IPS DF 4.7 (cell line): ENCODE data around the gene CEP85L.
A peak's percentile ranks its signal among the peaks of the same experiment; 100 is the strongest.

Source experiments
- DNase-seq: peaks from one replicate; pipeline ENCODE4 v3.0.0-alpha.2; 2013; ENCODE audit warnings: low spot score; ENCODE audit errors: extremely low read depth

Gene CEP85L

DNA sequence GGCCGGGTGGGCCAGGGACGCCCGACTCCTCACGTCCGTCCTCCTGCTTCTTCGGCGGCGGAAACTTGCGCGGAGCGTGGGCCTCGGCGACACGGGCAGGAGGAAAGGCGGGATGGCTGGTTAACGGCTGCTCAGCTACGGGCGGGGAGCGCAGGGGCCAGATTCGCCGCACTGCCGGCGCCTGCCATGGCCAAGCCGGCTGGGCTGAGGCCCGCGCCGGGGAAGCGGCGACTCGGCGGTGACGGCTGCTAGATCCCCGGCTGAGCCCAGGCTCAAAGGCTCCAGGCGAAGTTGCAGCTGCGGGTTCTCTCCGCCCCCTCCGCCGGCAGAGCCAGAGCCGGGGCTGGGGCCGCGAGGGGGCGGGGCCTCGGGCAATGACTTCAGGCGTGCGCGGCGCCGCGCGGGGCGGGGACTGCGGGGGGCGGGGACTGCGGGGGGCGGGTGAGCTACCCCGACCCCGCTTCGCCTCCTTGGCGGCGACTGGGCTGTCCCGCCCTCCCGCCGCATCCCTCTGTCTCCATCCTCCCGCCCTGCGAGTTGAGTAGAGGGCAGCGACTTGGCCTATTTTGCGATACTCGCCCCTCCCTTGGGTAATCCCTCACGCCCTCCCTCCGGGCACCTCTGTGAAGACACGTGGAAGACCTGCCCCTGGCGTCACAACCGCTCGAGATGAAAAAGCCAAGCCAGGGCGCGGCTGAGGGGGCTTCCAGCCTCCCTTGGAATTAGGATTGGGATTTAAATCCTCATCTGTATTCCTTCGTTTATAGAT lies at the start of gene CEP85L:
Gene CEP85L, minus strand, starts transcription at position 310 of the 769 bp plus-strand sequence. CDS start 322 bp downstream, outside the sequence.
- DNase-seq, result peak; percentile 72

DNA sequence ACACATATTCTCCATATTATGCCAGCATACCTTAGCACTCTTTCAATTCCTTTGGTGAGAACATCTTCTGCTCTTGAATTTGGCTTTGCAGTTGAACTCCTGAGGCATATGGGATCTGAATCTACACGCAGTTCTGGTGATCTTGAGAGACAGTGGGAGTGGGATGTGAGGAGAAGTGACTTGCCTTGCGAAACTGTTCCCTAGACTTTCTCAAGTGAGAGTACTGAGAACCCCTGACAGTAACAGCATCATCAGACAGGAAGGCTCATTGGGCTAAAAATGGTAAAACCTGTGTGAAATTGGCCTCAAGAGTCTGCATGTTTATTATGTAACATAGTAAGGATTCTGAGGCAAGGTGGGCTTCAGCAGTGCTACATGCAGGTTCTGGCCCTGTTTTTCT lies 49.1 kb upstream of the CEP85L start:
- DNase-seq, result no peak

DNA sequence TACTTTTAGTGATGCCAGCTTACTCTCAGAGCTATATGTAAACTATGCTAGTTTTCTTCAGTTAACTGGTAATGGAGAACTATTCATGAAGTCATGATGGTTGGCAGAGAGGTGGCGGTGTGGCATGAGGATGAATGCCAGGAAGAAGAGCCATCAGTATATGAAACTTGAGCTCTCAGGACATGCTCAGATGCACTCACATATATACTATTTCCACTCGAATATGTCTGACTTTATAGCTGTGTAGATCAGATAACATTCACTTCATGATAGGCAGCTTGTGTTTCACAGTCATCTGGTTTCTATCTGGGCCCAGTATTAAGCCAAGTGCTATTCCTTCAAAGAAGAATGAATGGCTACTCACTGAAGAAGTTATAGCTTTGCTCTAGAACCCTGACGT lies 46.2 kb upstream of the CEP85L start:
- no peak for DNase-seq

DNA sequence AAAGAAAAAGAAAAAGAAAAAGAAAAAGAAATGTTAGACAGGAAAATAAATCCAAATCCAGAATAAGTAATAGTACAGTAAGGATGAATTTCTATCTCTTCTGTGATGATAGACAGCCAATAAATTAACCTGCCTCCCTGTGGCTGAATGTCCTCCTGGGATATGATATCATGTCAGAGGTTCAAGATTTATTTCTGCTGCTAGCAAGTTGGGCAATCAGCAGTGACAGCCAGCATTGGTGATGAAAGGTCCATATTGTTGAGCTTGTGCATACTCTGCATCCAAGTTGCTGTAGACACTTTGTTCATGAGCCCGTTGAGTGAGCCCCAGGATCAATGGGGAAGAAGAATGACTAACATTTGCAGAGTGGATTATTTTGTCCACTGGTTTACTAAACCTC lies 44.9 kb upstream of the CEP85L start:
- DNase-seq, result no peak

DNA sequence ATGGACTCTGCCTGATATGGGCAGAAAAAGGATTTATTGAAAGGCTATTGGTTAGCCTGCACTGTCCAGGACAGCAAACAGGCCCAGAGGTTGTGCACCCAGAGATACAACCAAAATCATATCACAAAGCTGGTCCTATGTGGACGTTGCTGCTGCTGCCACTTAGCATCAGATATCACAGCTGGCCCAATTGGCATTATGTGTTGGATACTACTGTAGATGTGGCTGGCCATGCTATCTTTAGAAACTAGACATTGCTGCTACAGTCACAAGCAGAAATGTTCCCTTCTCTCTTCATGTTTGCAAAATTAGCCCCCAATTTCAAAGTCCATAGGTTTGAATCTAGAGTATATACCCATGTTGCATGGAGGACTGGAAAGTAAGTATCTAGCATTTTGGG lies 42.2 kb upstream of the CEP85L start:
- no peak for DNase-seq

DNA sequence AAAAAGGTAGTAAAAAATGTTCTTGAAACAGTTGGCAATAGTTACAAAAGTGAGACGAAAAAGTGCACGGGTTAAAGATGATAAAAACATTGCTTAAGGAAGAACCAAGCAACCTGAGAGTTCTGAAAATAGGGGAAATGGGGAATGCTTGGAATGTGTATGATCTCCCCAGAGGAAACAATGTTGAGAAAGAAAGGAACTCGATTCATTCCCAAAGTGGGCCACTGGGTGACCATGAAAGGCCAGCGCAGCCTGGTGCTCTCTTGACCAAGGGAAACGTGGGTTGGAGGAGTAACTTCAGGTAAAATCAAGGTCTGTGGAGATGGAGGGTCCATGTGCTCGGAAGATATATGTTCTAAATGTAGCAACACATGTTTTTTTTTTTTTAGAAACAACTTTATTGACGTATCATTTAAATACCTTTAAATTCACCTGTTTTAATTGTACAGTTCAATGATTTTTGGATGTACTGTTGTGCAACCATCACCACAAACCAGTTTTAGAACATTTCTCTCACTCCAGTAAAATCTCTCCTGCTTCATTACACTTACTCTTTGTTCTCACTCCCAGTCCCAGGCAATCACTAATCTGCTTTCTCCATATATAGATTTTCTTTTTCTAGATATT lies 34.5 kb upstream of the CEP85L start:
- no peak for DNase-seq

DNA sequence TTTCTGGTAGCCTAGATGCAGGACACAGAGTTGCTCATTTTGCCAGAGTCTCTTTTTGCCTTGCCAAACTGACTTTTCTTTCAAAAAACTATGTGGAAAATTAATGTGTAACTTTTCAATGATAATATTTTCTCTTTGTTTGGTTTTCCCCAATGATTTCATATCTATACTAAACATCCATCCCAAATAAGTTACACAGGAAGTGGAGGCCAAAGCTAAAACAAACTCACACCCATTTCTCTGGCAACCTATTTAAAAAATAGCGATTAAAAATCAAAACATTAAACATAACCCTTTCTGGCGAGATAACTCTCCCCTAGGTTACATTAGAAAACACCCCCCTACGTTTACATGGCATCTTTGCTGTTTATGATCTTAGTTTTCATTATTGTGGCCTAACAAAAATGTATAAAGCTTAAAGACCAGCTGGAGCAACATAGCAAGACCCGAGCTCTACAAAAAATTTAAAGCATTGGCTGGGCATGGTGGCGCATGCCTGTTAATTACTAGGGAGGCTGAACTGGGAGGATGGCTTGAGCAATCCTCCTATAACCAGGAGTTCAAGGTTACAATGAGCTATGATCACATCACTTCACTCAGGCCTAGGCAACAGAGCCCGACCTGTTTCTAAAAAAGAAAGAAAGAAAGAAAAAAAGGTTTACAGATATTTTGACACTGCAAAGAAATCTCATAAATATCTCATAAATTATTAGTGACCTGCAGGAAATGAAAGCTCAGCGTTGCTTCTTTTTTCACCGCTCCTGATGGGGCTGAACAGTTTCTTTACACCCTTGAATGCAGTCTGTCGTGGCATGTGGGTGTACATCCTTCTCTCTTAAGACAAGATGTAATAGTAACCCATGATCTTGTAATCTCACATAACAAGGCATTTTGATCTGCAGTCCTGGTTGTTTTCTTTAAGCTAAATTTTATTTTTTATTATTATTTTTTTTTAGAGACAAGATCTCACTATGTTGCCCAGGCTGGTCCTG lies 32.8 kb upstream of the CEP85L start:
- DNase-seq, result no peak

DNA sequence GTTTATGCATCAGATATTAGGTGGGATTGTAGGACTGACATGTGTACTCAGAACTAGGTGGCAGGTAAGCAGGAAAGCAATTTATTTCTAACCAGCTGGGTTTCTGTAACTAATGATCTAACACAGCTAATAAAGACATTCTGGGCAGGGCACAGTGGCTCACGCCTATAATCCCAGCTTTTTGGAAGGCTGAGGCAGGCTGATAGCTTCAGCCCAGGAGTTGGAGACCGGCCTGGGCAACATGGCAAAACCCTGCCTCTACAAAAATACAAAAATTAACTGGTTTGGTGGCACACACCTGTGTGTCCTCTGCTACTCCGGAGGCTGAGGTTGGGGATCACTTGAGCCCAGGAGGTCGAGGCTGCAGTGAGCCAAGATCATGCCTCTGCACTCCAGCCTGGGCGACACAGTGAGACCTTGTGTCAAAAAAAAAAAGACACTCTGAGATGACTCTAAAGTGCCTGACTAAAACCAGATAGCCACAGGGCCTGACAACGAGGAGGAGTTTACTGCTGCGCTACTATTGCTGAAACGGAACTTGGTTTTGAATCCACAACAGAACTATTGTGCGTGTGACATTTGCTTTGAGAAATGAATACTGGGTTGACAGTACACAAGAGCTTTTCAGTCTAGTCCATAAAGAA lies 29.2 kb upstream of the CEP85L start:
- DNase-seq, result no peak

DNA sequence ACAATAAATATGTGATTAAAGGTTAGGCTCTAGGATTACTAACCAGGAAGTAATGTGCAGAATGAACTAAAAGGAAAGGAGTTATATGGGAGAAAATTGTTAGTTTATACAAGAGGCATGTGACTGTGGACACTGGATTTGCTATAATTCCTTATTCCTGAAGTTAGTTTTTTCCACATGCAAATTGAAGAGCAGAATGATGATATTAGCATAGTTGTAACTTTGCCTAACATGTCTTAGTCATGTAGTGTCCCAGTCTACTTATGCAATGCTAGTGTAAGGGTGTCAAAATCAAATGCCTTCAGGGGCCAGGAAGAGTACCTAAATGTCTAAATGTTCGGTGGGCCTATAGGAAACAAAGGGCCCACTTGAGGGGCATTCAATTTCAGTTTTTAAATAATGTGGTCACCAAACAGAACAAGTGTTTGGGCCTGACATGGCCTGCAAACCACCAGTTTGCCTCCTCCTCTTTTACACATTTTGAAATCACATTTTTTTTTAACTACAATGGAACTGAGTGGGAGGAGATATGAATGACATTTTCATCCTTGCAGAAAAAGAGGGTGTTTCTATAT lies 28.0 kb upstream of the CEP85L start:
- no peak for DNase-seq

DNA sequence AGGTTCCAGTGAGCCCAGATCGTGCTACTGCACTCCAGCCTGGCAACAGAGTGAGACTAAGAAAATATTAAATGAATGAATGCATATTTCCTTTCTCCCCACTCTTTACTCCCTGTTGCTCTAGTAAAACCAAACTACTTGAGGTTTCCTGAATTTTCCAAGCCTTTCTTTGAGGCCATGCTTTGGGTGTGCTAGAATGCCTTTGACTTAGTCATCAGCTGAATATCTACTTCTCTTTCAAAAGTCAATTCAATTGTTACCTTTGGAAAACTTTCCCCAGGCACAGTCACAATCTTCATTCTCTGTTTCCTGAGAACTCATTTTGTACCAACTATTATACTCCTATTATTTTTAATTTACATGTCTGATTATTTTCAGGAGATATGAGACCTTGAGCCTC lies 27.5 kb upstream of the CEP85L start:
- DNase-seq, result no peak

DNA sequence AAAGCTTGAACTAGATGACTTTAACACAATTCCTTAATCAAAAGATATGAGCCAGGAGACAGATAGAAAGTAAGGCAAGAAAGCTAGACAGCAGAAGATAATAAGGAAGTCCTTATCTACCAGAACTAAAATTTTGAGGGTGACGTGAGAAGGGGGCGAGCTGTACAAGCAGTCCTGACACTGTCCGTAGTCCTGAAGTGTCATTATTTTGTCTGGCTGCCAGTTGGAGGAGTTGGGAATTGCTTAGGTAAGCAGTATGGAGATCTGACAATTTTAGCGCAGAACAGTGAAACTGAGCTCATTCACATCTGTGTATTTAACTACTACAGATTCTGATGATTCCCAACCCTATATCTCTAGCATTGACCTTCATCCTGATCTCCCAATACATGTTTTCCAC lies 25.8 kb upstream of the CEP85L start:
- DNase-seq, result no peak

DNA sequence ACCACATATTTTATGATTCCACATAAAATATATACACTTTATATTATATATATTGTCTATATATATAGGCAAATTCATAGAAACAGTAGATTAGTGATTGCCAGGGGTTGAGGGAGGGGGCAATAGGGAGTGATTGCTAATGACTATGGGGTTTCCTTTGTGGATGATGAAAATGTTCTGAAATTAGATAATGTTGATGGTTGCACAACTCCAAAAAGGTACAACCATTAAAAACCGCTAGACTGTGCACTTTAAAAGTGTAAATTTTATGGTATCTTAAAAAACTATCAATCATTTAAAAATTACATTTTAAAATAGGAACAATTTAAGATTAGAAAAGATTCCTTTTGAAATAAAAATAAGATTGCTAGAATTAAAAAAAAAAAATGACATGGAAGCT lies 23.8 kb upstream of the CEP85L start:
- no peak for DNase-seq

DNA sequence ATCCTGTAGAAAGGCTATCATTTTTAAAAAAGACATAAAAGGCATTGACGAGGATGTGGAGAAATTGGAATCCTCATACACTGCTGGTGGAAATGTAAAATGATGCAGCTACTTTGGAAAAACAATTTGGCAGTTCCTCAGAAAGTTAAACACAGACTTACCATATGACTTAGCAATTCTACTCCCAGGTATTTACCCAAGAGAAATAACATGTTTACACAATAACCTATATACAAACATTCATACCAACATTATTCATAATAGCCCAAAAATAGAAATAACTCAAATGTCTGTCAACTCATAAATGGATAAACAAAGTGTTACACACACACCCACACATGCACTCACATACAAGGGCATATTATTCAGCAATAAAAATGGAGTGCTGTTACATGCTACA lies 23.4 kb upstream of the CEP85L start:
- DNase-seq, result no peak

DNA sequence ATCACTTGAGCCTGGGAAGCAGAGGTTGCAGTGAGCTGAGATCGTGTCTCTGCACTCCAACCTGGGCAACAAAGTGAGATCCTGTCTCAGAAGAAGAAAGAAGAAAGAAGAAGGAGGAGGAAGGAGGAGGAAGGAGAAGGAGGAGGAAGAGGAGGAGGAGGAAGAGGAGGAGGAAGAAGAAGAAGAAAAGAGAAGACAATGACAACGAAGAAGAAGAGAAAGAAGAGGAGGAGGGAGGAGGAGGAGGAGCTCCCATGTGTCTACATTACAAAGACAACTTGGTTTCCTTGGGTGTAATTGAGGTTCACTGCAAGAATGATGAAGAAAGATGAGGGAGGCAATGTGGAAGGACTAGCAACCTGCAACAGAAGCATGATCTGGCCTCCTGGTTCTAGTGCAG lies 21.3 kb upstream of the CEP85L start:
- DNase-seq, result no peak

DNA sequence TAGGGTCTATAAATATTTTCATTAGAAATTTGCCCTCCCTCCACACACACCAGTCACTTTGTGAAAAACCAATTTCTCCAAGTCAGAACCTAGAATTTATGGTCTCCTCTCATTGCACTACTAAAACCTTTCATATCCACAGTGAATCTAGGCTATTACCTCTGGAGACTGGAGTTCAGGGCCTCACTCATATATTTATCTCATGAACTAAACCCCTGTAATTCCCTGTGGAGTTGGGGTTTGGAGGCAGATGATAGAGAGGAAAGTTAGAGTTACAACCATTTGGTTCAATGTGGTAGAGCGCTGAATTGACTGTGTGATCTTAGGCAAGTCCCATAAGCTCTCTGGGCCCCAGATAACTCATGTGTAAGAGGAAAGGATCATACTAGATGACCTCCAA lies 18.2 kb upstream of the CEP85L start:
- DNase-seq, result no peak

DNA sequence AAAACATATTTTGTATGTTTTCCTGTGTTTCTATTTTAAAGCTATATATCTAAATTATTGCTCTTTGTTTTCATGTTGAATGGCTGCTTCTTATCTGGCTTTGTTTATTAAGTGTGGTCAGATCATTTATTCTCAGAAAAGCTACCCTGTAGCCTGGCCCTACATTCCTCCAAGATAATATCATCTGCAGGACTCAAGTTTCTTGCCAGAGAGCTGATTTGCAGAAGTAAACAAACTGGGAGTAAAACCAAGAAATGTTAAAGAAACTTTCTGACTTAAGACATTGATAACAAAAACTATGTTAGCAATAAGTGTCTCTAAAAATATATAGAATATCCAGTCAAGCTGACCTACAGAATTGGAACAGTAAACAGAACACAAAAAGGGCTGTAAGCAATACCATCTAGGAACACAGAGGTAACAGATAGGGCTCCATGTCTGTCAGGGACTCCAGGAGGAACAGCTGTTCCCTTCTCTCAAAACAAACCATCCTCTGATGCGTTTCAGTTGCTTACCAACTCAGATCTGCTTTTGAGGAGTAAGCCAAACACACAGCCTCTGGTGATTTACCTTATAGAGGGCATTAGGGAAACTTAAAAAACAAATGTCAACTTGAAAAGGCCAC lies 17.5 kb upstream of the CEP85L start:
- no peak for DNase-seq

DNA sequence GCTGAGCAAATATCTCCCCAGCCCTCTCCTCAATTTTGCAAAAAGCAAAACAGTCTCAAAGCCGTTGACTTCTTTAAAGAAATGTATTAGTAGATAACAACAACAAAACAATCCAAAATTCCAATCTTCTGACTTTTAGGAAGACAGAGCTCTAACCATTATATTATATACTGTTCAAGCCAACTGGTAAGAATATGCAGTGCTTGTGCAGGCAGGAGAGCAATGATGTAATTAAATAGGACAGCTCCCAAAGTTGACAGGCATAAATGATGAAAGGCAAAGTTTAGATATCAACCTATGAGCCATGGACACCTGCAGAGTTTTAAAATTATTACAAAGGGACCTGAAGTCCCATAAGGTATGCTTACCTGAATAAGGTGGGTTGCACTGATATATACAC lies 16.6 kb upstream of the CEP85L start:
- DNase-seq, result no peak

DNA sequence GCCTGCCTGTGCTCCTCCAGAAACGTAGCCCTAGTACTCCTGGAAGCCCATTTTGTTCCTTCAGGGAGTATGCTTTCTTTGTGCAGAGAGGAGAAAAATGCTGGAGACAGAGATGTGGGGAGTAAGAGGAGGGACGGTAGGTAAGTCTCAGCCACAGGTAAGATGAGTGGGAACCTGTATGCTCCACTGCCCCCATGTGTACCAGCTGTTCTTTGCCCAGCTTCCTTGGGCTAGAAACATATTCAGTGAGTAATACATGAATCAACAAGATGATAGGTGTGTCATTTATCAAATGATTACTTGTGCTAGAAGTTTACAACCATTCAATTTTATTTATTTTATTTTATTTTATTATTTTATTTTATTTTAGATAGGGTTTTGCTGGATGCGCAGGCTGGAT lies 13.6 kb upstream of the CEP85L start:
- no peak for DNase-seq

DNA sequence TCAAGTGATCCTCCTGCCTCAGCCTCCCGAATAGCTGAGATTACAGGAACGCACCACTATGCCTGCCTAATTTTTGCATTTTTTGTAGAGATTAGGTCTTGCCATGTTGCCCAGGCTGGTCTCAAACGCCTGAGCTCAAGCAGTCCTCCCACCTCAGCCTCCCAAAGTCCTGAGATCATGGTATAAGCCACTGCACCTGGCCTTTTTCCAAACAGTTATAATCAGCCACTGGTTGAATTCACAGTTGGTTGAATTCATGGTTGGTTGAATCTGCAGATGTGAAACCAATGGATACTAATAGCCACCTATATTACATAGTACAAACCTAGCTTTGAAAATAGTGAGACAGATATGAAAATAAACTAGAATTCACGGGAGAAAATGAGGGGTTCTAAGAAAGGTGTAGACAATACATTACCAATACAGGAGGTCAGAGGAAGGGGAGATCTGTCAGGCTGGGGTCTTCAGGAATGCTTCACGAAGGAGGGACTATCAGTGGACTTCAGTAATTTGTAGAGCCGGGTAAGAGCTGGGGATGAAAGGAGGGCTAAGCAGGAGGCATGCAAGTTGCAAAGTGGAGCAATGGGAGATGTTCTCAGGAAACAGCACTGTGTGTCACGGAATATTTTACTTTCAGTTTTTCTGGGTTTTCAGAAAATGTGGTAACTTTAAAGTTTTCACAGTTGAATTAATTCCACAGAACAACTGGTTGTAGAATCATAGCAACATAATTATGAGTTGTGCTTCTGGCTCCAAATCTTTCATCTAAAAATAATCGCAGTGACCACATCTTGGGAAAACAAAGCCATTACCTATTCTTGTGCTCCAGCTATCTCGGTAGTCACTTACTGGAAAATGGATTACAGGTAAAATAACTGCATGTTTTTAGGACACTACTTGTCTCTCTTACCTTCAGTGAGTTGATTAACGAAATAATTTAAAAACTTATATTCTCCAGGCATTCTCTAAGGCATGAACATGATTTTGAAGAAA lies 12.9 kb upstream of the CEP85L start:
- DNase-seq, result no peak

DNA sequence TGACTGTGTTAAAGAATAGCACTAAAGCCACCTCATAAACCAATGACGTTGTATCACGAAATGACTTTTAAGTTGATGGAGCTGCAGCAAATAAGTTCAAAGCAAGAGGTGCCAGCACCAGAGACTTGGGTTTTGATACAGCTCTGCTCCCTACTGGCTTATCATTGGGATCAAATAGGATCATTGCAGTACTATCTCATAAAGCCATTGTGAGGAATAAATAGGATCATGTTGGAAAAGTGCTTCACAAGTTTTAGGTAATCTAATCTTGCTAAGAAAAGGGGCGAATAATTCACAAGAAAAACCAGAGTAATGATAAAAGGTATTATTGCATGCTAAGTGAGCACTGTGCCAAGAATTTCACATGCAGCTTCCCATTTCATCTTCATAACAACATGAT lies 10.4 kb upstream of the CEP85L start:
- no peak for DNase-seq
